Sciatic nerve (tissue), 2 donors: ENCODE results near the gene SPOCK1. TPM values are rescaled to one million over a fixed set of nuclear protein-coding genes. Genes with fewer than 3 reads are reported as not detected.
A peak's percentile ranks its signal among the peaks of the same experiment; 100 is the strongest.

Experiments used
- ATAC-seq: fragments of 200-7000 bp; cut with Tn5 transposase; one replicate; pipeline ENCODE4 v1.9.1; 2020; ENCODE audit warnings: mild to moderate bottlenecking, moderate library complexity
- DNase-seq: peaks from one replicate; pipeline ENCODE4 v3.0.0-alpha.2; 2020; ENCODE audit warnings: low spot score
- intact Hi-C: fragments of 100-400 bp; cut with DNase I; formaldehyde crosslinking; loops from one replicate; pipeline ENCODE4 v1.14.2; 2022
- total RNA-seq: library from RNA; stranded (reverse); fragmentation: NEBNext Ultra II Directional; extraction: Animal tissue kit (Norgen Biotek cat#: 25700); gene quantifications from one replicate; pipeline ENCODE4 v1.2.1, GENCODE V29; 2021
- donor health status: DM: no; HTN: no; CAD: no.
- donor health status: DM: no; HTN: no; CAD: no.

SPOCK1 gene
- total RNA-seq, 1 donor from 2014 or later, result 52.4 TPM

- no peak for DNase-seq
- ATAC-seq, result no peak
- intact Hi-C loops, result no loop called here
Measured at GRCh38 chr5:137128012-137128411, 371.1 kb downstream of the SPOCK1 start.

GRCh38 chr5:137126829-137127228, 372.3 kb downstream of the SPOCK1 start:
- no peak for ATAC-seq
- intact Hi-C loops, result no loop called here
- DNase-seq, result no peak

GRCh38 chr5:137122558-137122957, 376.6 kb downstream of the SPOCK1 start:
- intact Hi-C loops, result no loop called here
- DNase-seq, result no peak
- ATAC-seq, result no peak

GRCh38 chr5:137122075-137122474, 377.1 kb downstream of the SPOCK1 start:
- DNase-seq (no peak), ATAC-seq (peak; percentile 38)
- intact Hi-C loops, result no loop called here

- DNase-seq (no peak), ATAC-seq (peak; percentile 28)
- intact Hi-C loops, result no loop called here
Measured at GRCh38 chr5:137119321-137119720, 379.8 kb downstream of the SPOCK1 start.

GRCh38 chr5:137118629-137119028, 380.5 kb downstream of the SPOCK1 start:
- DNase-seq, result no peak
- intact Hi-C loops, result no loop called here
- ATAC-seq, result no peak

- DNase-seq (no peak), ATAC-seq (no peak)
- intact Hi-C loops, result no loop called here
Measured at GRCh38 chr5:137115152-137115551, 384.0 kb downstream of the SPOCK1 start.

- DNase-seq (no peak), ATAC-seq (no peak)
- intact Hi-C loops, result no loop called here
Measured at GRCh38 chr5:137114529-137114928, 384.6 kb downstream of the SPOCK1 start.

- no peak for ATAC-seq
- intact Hi-C loops, result no loop called here
- DNase-seq, result no peak
Measured at GRCh38 chr5:137113939-137114338, 385.2 kb downstream of the SPOCK1 start.

- intact Hi-C loops, result no loop called here
- ATAC-seq, result no peak
Measured at GRCh38 chr5:137113161-137113560, 386.0 kb downstream of the SPOCK1 start.

GRCh38 chr5:137105351-137106035, 393.6 kb downstream of the SPOCK1 start:
- intact Hi-C loops, result no loop called here
- no peak for DNase-seq
- no peak for ATAC-seq

More at GRCh38 chr5:137113161-137113560, 386.0 kb downstream of the SPOCK1 start:
- no peak for DNase-seq

GRCh38 chr5:137101544-137101943, 397.6 kb downstream of the SPOCK1 start:
- no peak for DNase-seq
- intact Hi-C loops, result no loop called here
- peak; percentile 46 for ATAC-seq

- ATAC-seq, result no peak
- intact Hi-C loops, result no loop called here
- no peak for DNase-seq
Measured at GRCh38 chr5:137099651-137100050, 399.5 kb downstream of the SPOCK1 start.

GRCh38 chr5:137098663-137099062, 400.5 kb downstream of the SPOCK1 start:
- ATAC-seq (no peak), DNase-seq (no peak)
- intact Hi-C loops, result no loop called here

- ATAC-seq (no peak), DNase-seq (no peak)
- intact Hi-C loops, result no loop called here
Measured at GRCh38 chr5:137098238-137098637, 400.9 kb downstream of the SPOCK1 start.

- ATAC-seq (no peak), DNase-seq (no peak)
- intact Hi-C loops, result no loop called here
Measured at GRCh38 chr5:137097203-137097602, 401.9 kb downstream of the SPOCK1 start.

- no peak for DNase-seq
- intact Hi-C loops, result no loop called here
- ATAC-seq, result no peak
Measured at GRCh38 chr5:137096149-137097103, 402.7 kb downstream of the SPOCK1 start.

GRCh38 chr5:137095597-137095996, 403.5 kb downstream of the SPOCK1 start:
- no peak for DNase-seq
- intact Hi-C loops, result no loop called here

GRCh38 chr5:137092831-137093230, 406.3 kb downstream of the SPOCK1 start:
- DNase-seq (no peak), ATAC-seq (no peak)
- intact Hi-C loops, result no loop called here

More at GRCh38 chr5:137095597-137095996, 403.5 kb downstream of the SPOCK1 start:
- no peak for ATAC-seq

- DNase-seq (no peak), ATAC-seq (no peak)
- intact Hi-C loops, result no loop called here
Measured at GRCh38 chr5:137091472-137091871, 407.7 kb downstream of the SPOCK1 start.
